ENCODE data around the gene CSTPP1.

- TF ChIP-seq EZH2 (IDR thresholded peaks at IDR 0.05; ENCODE audit: borderline replicate concordance, low read length), result no peak
- no peak for TF ChIP-seq CTCF (IDR thresholded peaks at IDR 0.05; ENCODE audit: low read length)
Observed at GRCh38 chr11:47181271-47181670, 244.7 kb downstream of the CSTPP1 start.

Data from OCI-LY1 (cell line).